ENCODE measurements around the gene OPA1.

The OPA1 gene

DNA sequence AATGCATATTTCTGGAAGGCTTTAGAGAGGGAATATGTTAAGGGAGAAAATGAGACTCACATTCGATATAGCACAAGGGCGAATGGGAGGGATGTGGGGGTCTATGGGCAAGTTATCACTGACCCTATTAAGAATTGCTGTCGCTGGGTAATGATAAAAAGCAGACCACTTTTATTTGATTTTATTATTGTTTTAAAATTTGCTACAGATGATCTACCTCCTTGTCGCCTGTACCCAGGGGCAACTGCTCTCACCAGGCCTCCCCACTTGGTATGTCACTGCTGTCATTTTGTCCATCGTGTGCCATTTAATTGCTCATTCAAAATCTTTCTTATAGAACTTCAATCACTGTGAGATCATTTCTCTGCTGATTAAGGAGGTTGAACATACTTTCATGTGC, 153.8 kb downstream of the OPA1 start:
- DNase-seq, result no peak
